HG02610 (cell line): ENCODE data around the gene TBX4.

Source experiments
- ATAC-seq: cut with Tn5 transposase; IDR thresholded peaks from one replicate; pipeline ENCODE4 v1.9.1; 2021; ENCODE audit warnings: mild to moderate bottlenecking, moderate library complexity; ENCODE audit not compliant: unreplicated experiment

Gene TBX4

GRCh38 chr17:61464130-61464842 is 12.1 kb downstream of the TBX4 start:
- ATAC-seq = no peak

GRCh38 chr17:61464843-61465180 is 12.6 kb downstream of the TBX4 start:
- ATAC-seq = no peak

- ATAC-seq = no peak
These were observed 13.5 kb downstream of the TBX4 start for GRCh38 chr17:61465550-61466237.

- ATAC-seq = no peak
These were observed 14.0 kb downstream of the TBX4 start for GRCh38 chr17:61466246-61466645.

GRCh38 chr17:61467416-61468262 is 15.4 kb downstream of the TBX4 start:
- no peak for ATAC-seq

- ATAC-seq = no peak
These were observed 16.2 kb downstream of the TBX4 start for GRCh38 chr17:61468263-61468907.

- ATAC-seq = no peak
These were observed 17.3 kb downstream of the TBX4 start for GRCh38 chr17:61469474-61469873.

- no peak for ATAC-seq
These were observed 17.7 kb downstream of the TBX4 start for GRCh38 chr17:61469949-61470348.

GRCh38 chr17:61470530-61471136 is 18.4 kb downstream of the TBX4 start:
- ATAC-seq = no peak

GRCh38 chr17:61474235-61474927 is 22.2 kb downstream of the TBX4 start:
- no peak for ATAC-seq

- no peak for ATAC-seq
These were observed 22.7 kb downstream of the TBX4 start for GRCh38 chr17:61474934-61475333.

GRCh38 chr17:61475726-61476125 is 23.5 kb downstream of the TBX4 start:
- no peak for ATAC-seq

- no peak for ATAC-seq
These were observed 24.4 kb downstream of the TBX4 start for GRCh38 chr17:61476476-61477203.

- ATAC-seq = no peak
These were observed 25.1 kb downstream of the TBX4 start for GRCh38 chr17:61477204-61477834.

GRCh38 chr17:61478026-61478789 is 26.0 kb downstream of the TBX4 start:
- no peak for ATAC-seq

- ATAC-seq = no peak
These were observed 26.7 kb downstream of the TBX4 start for GRCh38 chr17:61478790-61479492.

- ATAC-seq = no peak
These were observed 27.5 kb downstream of the TBX4 start for GRCh38 chr17:61479493-61480413.
